Mucosa of rectum (tissue), 2 donors: ENCODE data around the gene SKI.

ENCODE experiments used
- H3K27ac ChIP-seq, 2 donors: one replicate each; pipeline ENCODE4 v1.7.0; 2013; ENCODE audit warnings: inconsistent platforms in 2 of 2, low read depth in 2 of 2, low read length in 2 of 2
- H3K27me3 ChIP-seq, 2 donors: one replicate each; pipeline ENCODE4 v1.7.0; 2013; ENCODE audit warnings: low read length in 2 of 2; ENCODE audit not compliant: control insufficient read depth in 2 of 2, insufficient read depth in 2 of 2
- H3K36me3 ChIP-seq, 2 donors: one replicate each; pipeline ENCODE4 v1.7.0; 2013; ENCODE audit warnings: low read length in 2 of 2; ENCODE audit not compliant: control insufficient read depth in 2 of 2, insufficient read depth in 2 of 2
- H3K4me1 ChIP-seq, 2 donors: one replicate each; pipeline ENCODE4 v1.7.0; 2013; ENCODE audit warnings: low read length in 2 of 2, mild to moderate bottlenecking in 1 of 2; ENCODE audit not compliant: control insufficient read depth in 2 of 2, insufficient read depth in 2 of 2
- H3K4me3 ChIP-seq, 2 donors: one replicate each; pipeline ENCODE4 v1.7.0; 2013; ENCODE audit warnings: low read length in 2 of 2
- H3K9ac ChIP-seq, 2 donors: one replicate each; pipeline ENCODE4 v1.7.0; 2013; ENCODE audit warnings: low read length in 2 of 2, low read depth in 1 of 2, mild to moderate bottlenecking in 1 of 2
- H3K9me3 ChIP-seq, 2 donors: one replicate each; pipeline ENCODE4 v1.7.0; 2013; ENCODE audit warnings: low read length in 2 of 2; ENCODE audit not compliant: control insufficient read depth in 2 of 2
- donor health status: healthy.
- donor health status: Normal muscosa, but diverticular disease.

Gene SKI

DNA sequence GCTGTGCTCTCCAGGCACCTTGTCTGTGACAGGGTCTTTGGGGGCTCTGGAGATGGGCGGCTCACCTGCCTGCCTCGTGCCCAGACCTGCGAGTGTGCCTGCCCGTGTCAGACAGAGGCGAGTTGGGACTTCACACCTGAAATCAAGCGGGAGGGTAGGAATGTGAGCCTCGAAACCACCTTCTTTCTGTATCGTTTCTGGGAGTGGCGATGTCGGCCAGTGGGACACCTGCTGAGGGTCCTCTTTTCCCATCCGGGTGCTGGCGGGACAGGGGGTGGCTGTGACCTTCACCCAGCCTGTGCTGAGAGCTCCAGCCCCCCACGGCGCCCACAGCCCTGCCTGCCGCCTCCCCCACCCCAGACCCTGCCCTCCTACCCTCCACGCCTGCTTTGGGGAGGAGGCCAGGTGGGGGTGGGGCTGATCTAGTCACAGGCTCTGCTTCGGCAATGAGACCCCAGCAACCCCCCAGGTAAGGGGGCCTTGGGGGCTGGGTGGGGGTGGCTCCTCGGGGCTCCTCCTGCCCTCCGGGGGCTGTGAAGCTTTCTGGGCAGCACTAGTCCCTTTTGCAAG is 17.9 kb upstream of the SKI start:
- H3K9ac ChIP-seq: no peak overlapping the region
- H3K4me1 ChIP-seq: peaks cover 52 to 56% of the 10 kb centered on the region in 2 donors
- no peaks in the 10 kb centered on the region for H3K27me3 ChIP-seq
- H3K9me3 ChIP-seq: no peaks in the 10 kb centered on the region
- no peaks in the 10 kb centered on the region for H3K36me3 ChIP-seq
- no peak overlapping the region for H3K27ac ChIP-seq
- no peak overlapping the region for H3K4me3 ChIP-seq

GRCh38 chr1:2210786-2211185 is 17.3 kb upstream of the SKI start:
- H3K27me3 ChIP-seq: no peaks in the 10 kb centered on the region
- H3K4me3 ChIP-seq: no peak overlapping the region
- H3K4me1 ChIP-seq: peaks cover 47 to 51% of the 10 kb centered on the region in 2 donors
- no peaks in the 10 kb centered on the region for H3K9me3 ChIP-seq
- no peak overlapping the region for H3K27ac ChIP-seq
- H3K9ac ChIP-seq: no peak overlapping the region
- no peaks in the 10 kb centered on the region for H3K36me3 ChIP-seq

GRCh38 chr1:2212274-2212531 is 15.9 kb upstream of the SKI start:
- peaks cover 40 to 43% of the 10 kb centered on the region in 2 donors for H3K4me1 ChIP-seq

GRCh38 chr1:2212532-2213491 is 15.3 kb upstream of the SKI start:
- H3K9ac ChIP-seq: peak overlapping the region; percentile 78 to 80
- peak overlapping the region; percentile 50 to 56 for H3K4me3 ChIP-seq
- peak overlapping the region; percentile 88 to 96 for H3K27ac ChIP-seq
- H3K27me3 ChIP-seq: no peaks in the 10 kb centered on the region
- H3K9me3 ChIP-seq: no peaks in the 10 kb centered on the region
- H3K36me3 ChIP-seq: no peaks in the 10 kb centered on the region
- H3K4me1 ChIP-seq: peaks cover 35 to 40% of the 10 kb centered on the region in 2 donors

More at GRCh38 chr1:2212274-2212531, 15.9 kb upstream of the SKI start:
- Histone ChIP-seq H3K36me3 (no peaks in the 10 kb centered on the region), H3K4me3 (no peak overlapping the region), H3K27me3 (no peaks in the 10 kb centered on the region), H3K9ac (peak overlapping the region; percentile 10 to 63), H3K27ac (peak overlapping the region; percentile 88 to 96), H3K9me3 (no peaks in the 10 kb centered on the region)

DNA sequence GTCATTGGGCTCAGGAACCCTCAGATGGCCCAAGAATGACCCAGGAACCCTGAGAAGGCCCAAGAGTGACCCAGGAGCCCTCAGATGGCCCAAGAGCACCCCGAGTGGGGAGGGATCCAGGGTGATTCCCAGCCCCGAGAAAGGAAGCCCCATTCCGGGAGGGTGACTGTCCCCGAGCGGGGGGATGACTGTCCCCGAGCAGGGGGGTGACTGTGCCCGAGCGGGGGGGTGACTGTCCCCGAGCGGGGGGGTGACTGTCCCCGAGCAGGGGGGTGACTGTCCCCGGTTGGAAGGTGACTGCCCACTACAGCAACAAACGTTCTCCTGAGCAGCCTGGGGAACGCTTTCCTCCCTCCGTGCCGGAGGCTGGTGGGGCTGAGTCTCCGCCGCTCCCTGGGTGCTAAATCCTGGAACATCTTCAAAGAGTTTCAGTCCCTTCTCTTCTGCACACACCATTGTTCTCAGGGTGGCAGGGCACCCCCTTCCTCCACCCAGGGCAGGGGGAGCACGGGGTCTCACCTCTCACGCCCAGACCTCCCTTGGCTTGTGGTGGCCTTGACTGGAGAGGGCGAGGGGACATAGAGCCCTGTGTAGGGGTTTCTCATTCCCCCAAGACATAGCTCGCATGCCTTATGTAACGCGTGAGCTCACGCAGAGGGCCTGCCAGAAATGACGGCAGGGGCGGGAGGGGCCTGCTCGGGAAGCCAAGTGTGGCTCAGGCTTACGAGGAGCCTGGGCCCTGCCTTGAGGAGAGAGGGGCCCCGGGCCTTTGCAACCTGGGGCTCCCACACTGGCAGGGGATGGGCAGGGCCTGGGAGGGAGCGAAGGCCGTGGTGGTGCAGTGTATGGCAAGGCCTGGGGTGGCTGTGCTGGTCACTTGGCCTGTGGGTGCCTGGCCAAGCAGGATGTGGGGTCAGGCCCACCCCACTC is 14.3 kb upstream of the SKI start:
- peaks cover 25 to 31% of the 10 kb centered on the region in 2 donors for H3K4me1 ChIP-seq
- peak overlapping the region; percentile 41 to 50 for H3K4me3 ChIP-seq
- peak overlapping the region; percentile 88 to 96 for H3K27ac ChIP-seq
- H3K9me3 ChIP-seq: no peaks in the 10 kb centered on the region
- peak overlapping the region; percentile 78 to 80 for H3K9ac ChIP-seq
- no peaks in the 10 kb centered on the region for H3K27me3 ChIP-seq
- H3K36me3 ChIP-seq: no peaks in the 10 kb centered on the region

GRCh38 chr1:2214541-2215241 is 13.4 kb upstream of the SKI start:
- no peaks in the 10 kb centered on the region for H3K36me3 ChIP-seq
- no peak overlapping the region for H3K4me3 ChIP-seq
- H3K27ac ChIP-seq: peak overlapping the region; percentile 88 to 96
- no peaks in the 10 kb centered on the region for H3K9me3 ChIP-seq
- peak overlapping the region; percentile 34 to 78 for H3K9ac ChIP-seq
- H3K27me3 ChIP-seq: no peaks in the 10 kb centered on the region
- H3K4me1 ChIP-seq: peaks cover 24% of the 10 kb centered on the region in 2 donors

- no peak overlapping the region for H3K4me3 ChIP-seq
- no peaks in the 10 kb centered on the region for H3K36me3 ChIP-seq
- no peak overlapping the region for H3K27ac ChIP-seq
- no peak overlapping the region for H3K9ac ChIP-seq
- H3K4me1 ChIP-seq: peaks cover 24% of the 10 kb centered on the region in 2 donors
- H3K9me3 ChIP-seq: no peaks in the 10 kb centered on the region
- H3K27me3 ChIP-seq: no peaks in the 10 kb centered on the region
These were observed 12.8 kb upstream of the SKI start for GRCh38 chr1:2215329-2215728.

DNA sequence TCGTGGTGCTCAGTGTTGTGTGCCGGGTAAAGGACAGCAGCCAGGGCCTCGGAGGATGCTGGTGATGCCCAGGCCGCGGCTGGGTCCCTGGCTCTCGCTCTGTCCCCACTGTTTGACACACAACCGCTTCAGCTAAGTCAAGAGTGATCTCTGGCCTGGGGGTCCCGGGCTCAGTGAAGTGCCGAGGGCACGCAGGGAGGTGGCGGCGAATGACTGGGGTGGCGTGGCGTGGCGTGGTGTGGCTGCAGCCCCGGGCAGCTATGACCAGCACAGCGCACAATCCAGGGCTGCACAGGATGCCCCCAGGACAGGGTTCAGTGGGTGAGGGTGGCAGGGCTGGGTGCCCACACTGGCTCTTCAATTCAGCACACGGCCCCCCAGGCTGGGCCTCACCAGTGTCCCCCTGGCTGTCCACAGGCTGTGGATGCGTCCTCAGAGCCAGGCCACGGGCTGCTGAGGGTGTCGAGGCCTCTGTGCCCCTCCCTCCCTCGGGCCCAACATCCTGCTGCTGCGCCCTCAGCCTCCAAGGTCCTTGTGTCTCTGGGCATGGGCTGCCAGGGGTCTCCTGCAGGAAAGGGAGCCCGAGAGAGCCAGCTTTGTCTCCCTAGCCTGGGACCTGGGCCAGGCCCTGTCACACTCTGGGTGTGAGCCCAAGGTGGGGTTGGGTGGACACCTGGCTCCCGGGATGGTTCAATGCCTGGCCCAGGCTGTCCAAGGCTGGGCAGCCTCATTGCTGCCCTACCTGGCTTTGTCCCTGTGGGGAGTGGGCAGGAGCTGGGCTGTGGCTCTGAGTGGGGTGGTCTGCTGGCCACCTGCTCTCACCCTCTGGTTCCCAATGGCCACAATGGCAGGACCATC is 12.0 kb upstream of the SKI start:
- Histone ChIP-seq H3K9ac (no peak overlapping the region), H3K4me1 (peaks cover 24% of the 10 kb centered on the region in 2 donors), H3K27me3 (no peaks in the 10 kb centered on the region), H3K4me3 (no peak overlapping the region), H3K27ac (no peak overlapping the region), H3K36me3 (no peaks in the 10 kb centered on the region), H3K9me3 (no peaks in the 10 kb centered on the region)

DNA sequence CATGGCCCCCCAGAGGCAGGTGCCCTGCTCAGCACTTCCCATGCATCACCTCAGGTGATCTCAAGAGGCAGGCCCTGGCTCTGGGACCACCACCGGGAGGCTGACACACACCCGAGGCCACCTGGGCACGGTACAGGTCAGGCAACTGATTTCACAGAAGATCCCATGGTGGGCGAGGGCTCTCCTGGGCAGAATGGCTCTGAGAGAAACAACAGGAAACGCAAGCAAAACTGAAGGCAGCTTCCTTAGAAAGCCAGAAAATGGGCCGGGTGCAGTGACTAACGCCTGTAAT is 11.4 kb upstream of the SKI start:
- no peak overlapping the region for H3K4me3 ChIP-seq
- no peak overlapping the region for H3K9ac ChIP-seq
- H3K36me3 ChIP-seq: no peaks in the 10 kb centered on the region
- no peaks in the 10 kb centered on the region for H3K9me3 ChIP-seq
- peaks cover 24% of the 10 kb centered on the region in 2 donors for H3K4me1 ChIP-seq
- H3K27me3 ChIP-seq: no peaks in the 10 kb centered on the region
- no peak overlapping the region for H3K27ac ChIP-seq
